ENCODE data around the gene LMAN1.

The LMAN1 gene

GRCh38 chr18:59318460-59319050 lies 40.5 kb downstream of the LMAN1 start, which contains the start of gene CPLX4:
CPLX4 (minus strand) TSS chr18:59318649; CDS start chr18:59318462, 187 bp downstream.
- no peak within 1 kb of the TSS for H4K91ac ChIP-seq (ENCODE audit: low read length)
- no peak within 1 kb of the TSS for H3K18ac ChIP-seq (ENCODE audit: low read depth in 1 of 2, low read length in 2 of 2)
- H3K23ac ChIP-seq (ENCODE audit: low read length in 2 of 2), result no peak within 1 kb of the TSS
- no peak within 1 kb of the TSS for H2AFZ ChIP-seq (ENCODE audit: low read depth, low read length)
- H2BK120ac ChIP-seq (ENCODE audit: low read depth, low read length), result no peak within 1 kb of the TSS
- DNase-seq, result no peak
- H3K36me3 ChIP-seq (ENCODE audit: control insufficient read depth in 1 of 2, insufficient read depth in 2 of 2, low read depth in 1 of 2, low read length in 2 of 2), result no peaks in the 10 kb centered on the region
- peaks cover 2% of the 10 kb centered on the region for H3K4me1 ChIP-seq (ENCODE audit: control insufficient read depth, insufficient read depth, low read depth, low read length)
- no peak within 1 kb of the TSS for H3K4ac ChIP-seq (ENCODE audit: low read depth in 1 of 2, low read length in 2 of 2)
- H3K4me3 ChIP-seq (ENCODE audit: insufficient read depth in 1 of 2, low read depth in 1 of 2, low read length in 2 of 2), result no peak within 1 kb of the TSS
- H3K14ac ChIP-seq (ENCODE audit: low read length in 2 of 2), result no peak within 1 kb of the TSS
- H3K9ac ChIP-seq (ENCODE audit: low read length), result no peak within 1 kb of the TSS
- peaks cover 7 to 12% of the 10 kb centered on the region in 2 experiments for H3K27me3 ChIP-seq (ENCODE audit: control insufficient read depth in 1 of 2, insufficient read depth in 1 of 2, low read length in 2 of 2)
- no peak within 1 kb of the TSS for H2BK15ac ChIP-seq (ENCODE audit: low read depth, poor library complexity, severe bottlenecking)
- no peaks in the 10 kb centered on the region for H3K79me1 ChIP-seq (replicated peaks; ENCODE audit: low read length, poor library complexity, severe bottlenecking)
- WGBS, result 87% methylated on average over 4 of the region's 4 CpGs
- H3K4me2 ChIP-seq (ENCODE audit: low read length, poor library complexity, severe bottlenecking), result no peak within 1 kb of the TSS
- H4K8ac ChIP-seq (ENCODE audit: low read length), result no peak within 1 kb of the TSS
- H2BK5ac ChIP-seq (ENCODE audit: low read depth, low read length, poor library complexity, severe bottlenecking), result no peak within 1 kb of the TSS
- no peak within 1 kb of the TSS for H3K27ac ChIP-seq (ENCODE audit: low read length, poor library complexity, severe bottlenecking)
- no peak within 1 kb of the TSS for H2BK12ac ChIP-seq (ENCODE audit: low read length in 2 of 2)
- no peaks in the 10 kb centered on the region for H3K9me3 ChIP-seq (ENCODE audit: control insufficient read depth, low read length)
- no peak within 1 kb of the TSS for H2AK5ac ChIP-seq (ENCODE audit: low read length, severe bottlenecking)

- Histone ChIP-seq H3K4me3 (ENCODE audit: insufficient read depth in 1 of 2, low read depth in 1 of 2, low read length in 2 of 2) (no peak overlapping the region), H2AK5ac (ENCODE audit: low read length, severe bottlenecking) (no peak overlapping the region), H3K4me1 (ENCODE audit: control insufficient read depth, insufficient read depth, low read depth, low read length) (peaks cover 6% of the 10 kb centered on the region), H3K4ac (ENCODE audit: low read depth in 1 of 2, low read length in 2 of 2) (no peak overlapping the region), H3K9me3 (ENCODE audit: control insufficient read depth, low read length) (no peaks in the 10 kb centered on the region), H3K36me3 (ENCODE audit: control insufficient read depth in 1 of 2, insufficient read depth in 2 of 2, low read depth in 1 of 2, low read length in 2 of 2) (no peaks in the 10 kb centered on the region), H2BK5ac (ENCODE audit: low read depth, low read length, poor library complexity, severe bottlenecking) (no peak overlapping the region), H4K8ac (ENCODE audit: low read length) (no peak overlapping the region), H2BK15ac (ENCODE audit: low read depth, poor library complexity, severe bottlenecking) (no peak overlapping the region), H3K9ac (ENCODE audit: low read length) (no peak overlapping the region), H3K4me2 (ENCODE audit: low read length, poor library complexity, severe bottlenecking) (no peak overlapping the region), H2BK12ac (ENCODE audit: low read length in 2 of 2) (no peak overlapping the region), H3K27me3 (ENCODE audit: control insufficient read depth in 1 of 2, insufficient read depth in 1 of 2, low read length in 2 of 2) (peaks cover 44 to 45% of the 10 kb centered on the region in 2 experiments), H3K27ac (ENCODE audit: low read length, poor library complexity, severe bottlenecking) (no peak overlapping the region), H2AFZ (ENCODE audit: low read depth, low read length) (no peak overlapping the region), H3K79me1 (replicated peaks; ENCODE audit: low read length, poor library complexity, severe bottlenecking) (no peaks in the 10 kb centered on the region), H2BK120ac (ENCODE audit: low read depth, low read length) (no peak overlapping the region), H3K23ac (ENCODE audit: low read length in 2 of 2) (no peak overlapping the region), H3K18ac (ENCODE audit: low read depth in 1 of 2, low read length in 2 of 2) (no peak overlapping the region), H3K14ac (ENCODE audit: low read length in 2 of 2) (no peak overlapping the region), H4K91ac (ENCODE audit: low read length) (no peak overlapping the region)
- 66% methylated on average over 5 of the region's 7 CpGs for WGBS
- no peak for DNase-seq
Measured at GRCh38 chr18:59311631-59312030, 47.4 kb downstream of the LMAN1 start.

- Histone ChIP-seq H2BK120ac (ENCODE audit: low read depth, low read length) (no peak overlapping the region), H3K27me3 (ENCODE audit: control insufficient read depth in 1 of 2, insufficient read depth in 1 of 2, low read length in 2 of 2) (peaks cover 60 to 69% of the 10 kb centered on the region in 2 experiments), H3K4me2 (ENCODE audit: low read length, poor library complexity, severe bottlenecking) (peak overlapping the region; percentile 99), H4K8ac (ENCODE audit: low read length) (no peak overlapping the region), H2AFZ (ENCODE audit: low read depth, low read length) (no peak overlapping the region), H3K18ac (ENCODE audit: low read depth in 1 of 2, low read length in 2 of 2) (no peak overlapping the region), H3K9ac (ENCODE audit: low read length) (no peak overlapping the region), H3K79me1 (replicated peaks; ENCODE audit: low read length, poor library complexity, severe bottlenecking) (no peaks in the 10 kb centered on the region), H2BK15ac (ENCODE audit: low read depth, poor library complexity, severe bottlenecking) (no peak overlapping the region), H3K9me3 (ENCODE audit: control insufficient read depth, low read length) (no peaks in the 10 kb centered on the region), H2BK5ac (ENCODE audit: low read depth, low read length, poor library complexity, severe bottlenecking) (no peak overlapping the region), H4K91ac (ENCODE audit: low read length) (peak overlapping the region; percentile 22), H3K4me3 (ENCODE audit: insufficient read depth in 1 of 2, low read depth in 1 of 2, low read length in 2 of 2) (peak overlapping the region; percentile 50 to 70), H3K23ac (ENCODE audit: low read length in 2 of 2) (no peak overlapping the region), H2BK12ac (ENCODE audit: low read length in 2 of 2) (no peak overlapping the region), H3K14ac (ENCODE audit: low read length in 2 of 2) (no peak overlapping the region), H3K4me1 (ENCODE audit: control insufficient read depth, insufficient read depth, low read depth, low read length) (peaks cover 6% of the 10 kb centered on the region), H3K27ac (ENCODE audit: low read length, poor library complexity, severe bottlenecking) (no peak overlapping the region), H3K4ac (ENCODE audit: low read depth in 1 of 2, low read length in 2 of 2) (no peak overlapping the region), H3K36me3 (ENCODE audit: control insufficient read depth in 1 of 2, insufficient read depth in 2 of 2, low read depth in 1 of 2, low read length in 2 of 2) (no peaks in the 10 kb centered on the region), H2AK5ac (ENCODE audit: low read length, severe bottlenecking) (no peak overlapping the region)
- WGBS, result 67% methylated on average over 3 of the region's 5 CpGs
- DNase-seq, result no peak
Measured at GRCh38 chr18:59308938-59309260, 50.2 kb downstream of the LMAN1 start.

- H2BK120ac ChIP-seq (ENCODE audit: low read depth, low read length), result no peak overlapping the region
- peaks cover 9% of the 10 kb centered on the region for H3K4me1 ChIP-seq (ENCODE audit: control insufficient read depth, insufficient read depth, low read depth, low read length)
- no peaks in the 10 kb centered on the region for H3K36me3 ChIP-seq (ENCODE audit: control insufficient read depth in 1 of 2, insufficient read depth in 2 of 2, low read depth in 1 of 2, low read length in 2 of 2)
- no peak overlapping the region for H3K4ac ChIP-seq (ENCODE audit: low read depth in 1 of 2, low read length in 2 of 2)
- 5% methylated on average over 44 of the region's 46 CpGs for WGBS
- H3K14ac ChIP-seq (ENCODE audit: low read length in 2 of 2), result no peak overlapping the region
- H3K4me3 ChIP-seq (ENCODE audit: insufficient read depth in 1 of 2, low read depth in 1 of 2, low read length in 2 of 2), result peak overlapping the region; percentile 50 to 70
- no peak overlapping the region for H2BK5ac ChIP-seq (ENCODE audit: low read depth, low read length, poor library complexity, severe bottlenecking)
- no peaks in the 10 kb centered on the region for H3K79me1 ChIP-seq (replicated peaks; ENCODE audit: low read length, poor library complexity, severe bottlenecking)
- DNase-seq, result peak; percentile 56
- no peak overlapping the region for H2AK5ac ChIP-seq (ENCODE audit: low read length, severe bottlenecking)
- H2BK12ac ChIP-seq (ENCODE audit: low read length in 2 of 2), result no peak overlapping the region
- peaks cover 65 to 74% of the 10 kb centered on the region in 2 experiments for H3K27me3 ChIP-seq (ENCODE audit: control insufficient read depth in 1 of 2, insufficient read depth in 1 of 2, low read length in 2 of 2)
- H3K9me3 ChIP-seq (ENCODE audit: control insufficient read depth, low read length), result no peaks in the 10 kb centered on the region
- peak overlapping the region; percentile 22 for H4K91ac ChIP-seq (ENCODE audit: low read length)
- peak overlapping the region; percentile 46 for H2AFZ ChIP-seq (ENCODE audit: low read depth, low read length)
- H4K8ac ChIP-seq (ENCODE audit: low read length), result peak overlapping the region; percentile 38
- H3K9ac ChIP-seq (ENCODE audit: low read length), result peak overlapping the region; percentile 40
- H3K23ac ChIP-seq (ENCODE audit: low read length in 2 of 2), result no peak overlapping the region
- H3K18ac ChIP-seq (ENCODE audit: low read depth in 1 of 2, low read length in 2 of 2), result no peak overlapping the region
- no peak overlapping the region for H3K27ac ChIP-seq (ENCODE audit: low read length, poor library complexity, severe bottlenecking)
- no peak overlapping the region for H2BK15ac ChIP-seq (ENCODE audit: low read depth, poor library complexity, severe bottlenecking)
- peak overlapping the region; percentile 99 for H3K4me2 ChIP-seq (ENCODE audit: low read length, poor library complexity, severe bottlenecking)
Measured at GRCh38 chr18:59308248-59308937, 50.7 kb downstream of the LMAN1 start.
